KMS-11 (cell line): ENCODE results near the gene SMTNL2.

Experiments
- H2AFZ ChIP-seq: fragments of 200-600 bp; sonication (generic); 2 replicates; pipeline ENCODE4 v1.6.1; 2016; ENCODE audit warnings: antibody characterized with exemption, mixed run types, low read depth
- H3K27ac ChIP-seq: fragments of 200-600 bp; sonication (generic); 2 replicates; pipeline ENCODE4 v1.6.1; 2016; ENCODE audit warnings: mild to moderate bottlenecking, mixed run types
- H3K27me3 ChIP-seq: fragments of 200-600 bp; sonication (generic); 2 replicates; pipeline ENCODE4 v1.6.1; 2017; ENCODE audit warnings: mild to moderate bottlenecking, low read depth, mixed run types, moderate library complexity; ENCODE audit not compliant: insufficient read depth
- H3K36me3 ChIP-seq: fragments of 200-600 bp; sonication (generic); 2 replicates; pipeline ENCODE4 v1.6.1; 2017; ENCODE audit warnings: mild to moderate bottlenecking, mixed run types; ENCODE audit not compliant: insufficient read depth
- H3K4me1 ChIP-seq: fragments of 200-600 bp; sonication (generic); 2 replicates; pipeline ENCODE4 v1.6.1; 2016; ENCODE audit warnings: mild to moderate bottlenecking, low read depth, mixed run types; ENCODE audit not compliant: poor library complexity, severe bottlenecking
- H3K4me2 ChIP-seq: fragments of 200-600 bp; sonication (generic); 2 replicates; pipeline ENCODE4 v1.7.0; 2016; ENCODE audit warnings: mild to moderate bottlenecking, mixed run types
- H3K4me3 ChIP-seq: fragments of 200-600 bp; sonication (generic); IDR thresholded peaks from 2 replicates; pipeline ENCODE4 v1.6.1; 2017; ENCODE audit warnings: low read depth, low read length, mixed read lengths; ENCODE audit not compliant: insufficient read depth
- H3K79me2 ChIP-seq: fragments of 200-600 bp; sonication (generic); 2 replicates; pipeline ENCODE4 v1.6.1; 2016; ENCODE audit warnings: low read depth, mixed run types; ENCODE audit not compliant: insufficient read depth
- H3K9ac ChIP-seq: fragments of 200-600 bp; sonication (generic); 2 replicates; pipeline ENCODE4 v1.6.1; 2016; ENCODE audit warnings: mild to moderate bottlenecking, mixed run types
- H4K20me1 ChIP-seq: fragments of 200-600 bp; sonication (generic); 2 replicates; pipeline ENCODE4 v1.6.1; 2016; ENCODE audit warnings: mild to moderate bottlenecking, mixed run types; ENCODE audit not compliant: insufficient read depth
- TF ChIP-seq, protein P1 (sequence below): fragments of 200-600 bp; sonication (generic); conservative IDR thresholded peaks from 2 replicates; pipeline ENCODE4 v1.6.1; 2017; ENCODE audit warnings: low read depth, mild to moderate bottlenecking, antibody characterized with exemption, low read length, moderate library complexity, mixed read lengths

SMTNL2 gene

DNA sequence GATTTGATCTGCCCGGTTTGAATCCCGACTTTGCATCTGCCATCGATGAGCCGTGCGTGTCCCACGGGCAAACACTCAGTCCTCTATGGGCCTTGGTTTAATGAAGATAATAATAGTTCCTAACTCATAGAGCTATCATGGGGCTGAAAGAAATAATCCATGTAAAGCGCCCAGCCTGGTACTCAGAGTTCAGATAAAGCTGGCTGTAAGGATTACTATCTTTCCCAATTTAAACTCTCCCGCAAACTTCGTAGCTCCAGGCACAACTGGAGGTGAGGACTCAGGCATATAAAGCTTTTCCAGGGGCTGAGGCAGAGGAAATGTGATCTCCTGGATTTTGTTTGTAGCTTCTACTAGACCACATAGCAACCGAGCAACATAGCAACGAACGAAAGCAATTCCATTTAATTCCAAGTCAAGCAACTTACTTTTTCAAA is 40.9 kb downstream of the SMTNL2 start:
- TF ChIP-seq, protein P1, sequence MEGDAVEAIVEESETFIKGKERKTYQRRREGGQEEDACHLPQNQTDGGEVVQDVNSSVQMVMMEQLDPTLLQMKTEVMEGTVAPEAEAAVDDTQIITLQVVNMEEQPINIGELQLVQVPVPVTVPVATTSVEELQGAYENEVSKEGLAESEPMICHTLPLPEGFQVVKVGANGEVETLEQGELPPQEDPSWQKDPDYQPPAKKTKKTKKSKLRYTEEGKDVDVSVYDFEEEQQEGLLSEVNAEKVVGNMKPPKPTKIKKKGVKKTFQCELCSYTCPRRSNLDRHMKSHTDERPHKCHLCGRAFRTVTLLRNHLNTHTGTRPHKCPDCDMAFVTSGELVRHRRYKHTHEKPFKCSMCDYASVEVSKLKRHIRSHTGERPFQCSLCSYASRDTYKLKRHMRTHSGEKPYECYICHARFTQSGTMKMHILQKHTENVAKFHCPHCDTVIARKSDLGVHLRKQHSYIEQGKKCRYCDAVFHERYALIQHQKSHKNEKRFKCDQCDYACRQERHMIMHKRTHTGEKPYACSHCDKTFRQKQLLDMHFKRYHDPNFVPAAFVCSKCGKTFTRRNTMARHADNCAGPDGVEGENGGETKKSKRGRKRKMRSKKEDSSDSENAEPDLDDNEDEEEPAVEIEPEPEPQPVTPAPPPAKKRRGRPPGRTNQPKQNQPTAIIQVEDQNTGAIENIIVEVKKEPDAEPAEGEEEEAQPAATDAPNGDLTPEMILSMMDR = no peak
- Histone ChIP-seq H2AFZ (no peak overlapping the region), H4K20me1 (no peaks in the 10 kb centered on the region), H3K27me3 (no peaks in the 10 kb centered on the region), H3K4me3 (no peak overlapping the region), H3K4me1 (no peaks in the 10 kb centered on the region), H3K27ac (no peak overlapping the region), H3K36me3 (no peaks in the 10 kb centered on the region), H3K9ac (no peak overlapping the region), H3K4me2 (no peak overlapping the region), H3K79me2 (no peaks in the 10 kb centered on the region)

DNA sequence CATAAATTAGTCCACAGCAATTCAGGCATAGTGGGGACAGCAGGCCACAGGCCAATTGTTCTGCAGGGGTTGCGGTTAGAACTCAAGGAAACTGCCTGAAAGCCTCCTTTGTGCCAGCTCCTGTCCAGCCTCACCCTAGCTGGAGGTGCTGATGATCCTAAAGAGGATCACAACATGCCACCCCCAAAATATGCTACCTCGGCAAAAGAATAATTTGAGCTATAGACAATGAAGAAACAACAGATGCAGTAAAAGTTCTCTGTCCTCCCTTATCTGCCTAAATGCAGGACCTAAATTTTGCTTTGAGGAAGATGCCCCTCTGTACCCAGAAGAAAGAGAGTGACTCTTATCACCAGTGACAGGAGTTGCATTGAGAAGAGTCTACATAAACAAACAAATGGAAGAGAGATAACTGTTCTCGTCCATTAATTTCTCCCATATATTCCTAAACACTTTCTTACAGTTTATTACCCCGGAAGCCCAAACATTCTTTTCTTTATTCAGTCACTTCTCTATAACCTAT is 42.5 kb downstream of the SMTNL2 start:
- Histone ChIP-seq H3K27ac (no peak overlapping the region), H3K79me2 (no peaks in the 10 kb centered on the region), H3K9ac (no peak overlapping the region), H2AFZ (no peak overlapping the region), H4K20me1 (no peaks in the 10 kb centered on the region), H3K27me3 (no peaks in the 10 kb centered on the region), H3K4me3 (no peak overlapping the region), H3K36me3 (no peaks in the 10 kb centered on the region), H3K4me1 (no peaks in the 10 kb centered on the region), H3K4me2 (no peak overlapping the region)
- TF ChIP-seq, protein P1 = no peak

DNA sequence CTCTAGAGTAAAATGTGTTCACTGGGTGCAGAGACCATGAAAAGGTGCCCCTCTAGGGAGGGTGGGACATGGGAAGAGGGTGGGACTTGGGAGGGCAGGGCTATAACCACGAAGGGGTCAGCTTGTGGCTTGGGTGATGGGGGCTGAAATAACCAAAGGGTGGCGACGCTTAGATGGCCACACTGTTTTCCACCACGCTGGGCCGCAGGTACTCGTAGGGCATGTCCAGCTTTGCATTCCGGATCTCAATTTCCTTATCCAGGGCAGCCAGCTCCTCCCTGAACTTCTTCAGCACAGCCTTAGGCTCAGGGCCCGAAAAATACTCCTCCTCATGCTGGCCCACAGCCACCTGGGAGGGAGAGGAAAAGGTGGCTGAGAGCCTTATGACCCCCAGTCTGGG is 47.1 kb downstream of the SMTNL2 start:
- Histone ChIP-seq H3K27ac (no peak overlapping the region), H2AFZ (no peak overlapping the region), H3K27me3 (peaks cover 2% of the 10 kb centered on the region; the same call in 1 of the 2 replicates), H3K4me3 (no peak overlapping the region), H4K20me1 (no peaks in the 10 kb centered on the region), H3K9ac (no peak overlapping the region), H3K4me2 (no peak overlapping the region), H3K79me2 (no peaks in the 10 kb centered on the region), H3K36me3 (no peaks in the 10 kb centered on the region), H3K4me1 (no peaks in the 10 kb centered on the region)
- TF ChIP-seq, protein P1 = no peak

DNA sequence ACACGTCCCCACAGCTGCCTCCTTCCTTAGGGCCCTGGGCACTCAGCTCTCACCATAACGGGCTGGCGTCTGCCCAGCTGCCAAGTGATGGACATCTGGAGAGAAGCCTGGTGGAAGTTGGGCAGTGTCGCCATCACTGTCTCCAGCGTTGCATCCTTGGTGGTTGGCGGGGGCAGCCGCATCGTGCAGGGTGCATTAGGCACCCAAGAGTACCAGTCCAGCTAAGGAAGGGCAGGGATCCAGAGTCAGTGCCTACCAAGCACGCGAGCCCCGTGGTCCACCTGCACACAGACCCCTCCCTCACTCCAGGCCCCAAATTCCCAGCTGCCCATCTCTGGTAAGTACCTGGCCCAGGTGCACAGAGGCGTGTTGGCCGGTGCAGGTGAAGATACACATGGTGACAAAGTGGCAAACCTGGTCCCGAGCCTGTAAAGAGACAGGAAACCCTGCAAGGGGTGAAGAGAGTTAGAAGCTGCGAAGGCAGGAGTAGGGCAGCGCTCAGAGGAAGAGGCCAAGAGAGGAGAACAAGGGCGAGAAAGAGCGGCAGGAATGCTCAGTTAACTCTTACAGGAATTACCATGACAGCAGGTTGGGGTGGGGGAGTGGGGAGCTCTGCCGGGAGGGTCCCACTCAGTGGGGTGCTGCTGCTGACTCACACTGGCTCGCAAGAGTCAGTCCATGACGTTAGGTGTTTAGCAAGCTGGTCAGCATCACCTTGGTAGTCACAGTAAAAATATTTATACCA is 47.7 kb downstream of the SMTNL2 start:
- Histone ChIP-seq H3K9ac (no peak overlapping the region), H3K36me3 (no peaks in the 10 kb centered on the region), H3K4me1 (no peaks in the 10 kb centered on the region), H3K4me3 (no peak overlapping the region), H4K20me1 (no peaks in the 10 kb centered on the region), H3K79me2 (no peaks in the 10 kb centered on the region), H3K27ac (no peak overlapping the region), H2AFZ (no peak overlapping the region), H3K27me3 (peaks cover 2% of the 10 kb centered on the region; the same call in 1 of the 2 replicates), H3K4me2 (no peak overlapping the region)
- TF ChIP-seq, protein P1 = no peak
